K562 (cell line): ENCODE results near the gene NACC1. TPM values are rescaled to one million over a fixed set of nuclear protein-coding genes. Genes with fewer than 3 reads are reported as not detected.

Experiments
- ATAC-seq: fragments of 200-7000 bp; cut with Tn5 transposase; 3 replicates; pipeline ENCODE4 v1.9.1; 2020; ENCODE audit warnings: moderate library complexity
- BruUV-seq: library from RNA; stranded (reverse); fragments of 400-500 nt; replicated peaks from 2 replicates; lab custom pipeline; 2021; lab: Mats Ljungman, UMichigan
- CTCF ChIA-PET: fragments of 300-600 bp; formaldehyde crosslinking; extraction: SDS; loops from one replicate; lab custom pipeline; 2021; ENCODE audit warnings: low intra/inter-chr PET ratio; lab: Yijun Ruan, JAX
- POLR2A ChIA-PET: fragments of 300-600, 350-650 bp; sonication (Branson Sonifier 250); formaldehyde crosslinking; extraction: SDS; loops from one replicate; lab custom pipeline; 2021; ENCODE audit warnings: antibody characterized with exemption, inconsistent platforms; lab: Yijun Ruan, JAX
- DNase-seq, 4 experiments: peaks; one replicate each; pipeline versions ENCODE4 v3.0.0 to v3.0.0-alpha.2; 2011 to 2018; ENCODE audit warnings: low spot score in 3 of 4, mixed read lengths in 3 of 4; ENCODE audit errors: extremely low read depth in 1 of 4
- FAIRE-seq: peaks from 2 replicates; lab custom pipeline; 2011; peaks lifted over from hg19 to GRCh38; lab: Jason Lieb, UNC
- H2AFZ ChIP-seq: 2 replicates; pipeline ENCODE4 v1.6.0; 2011; ENCODE audit warnings: low read depth, low read length, control low read depth, inconsistent platforms
- H3K27ac ChIP-seq: fragments of 200-600 bp; 3 replicates; pipeline ENCODE4 v1.8.0; 2011; ENCODE audit warnings: low read depth, mild to moderate bottlenecking, control low read depth, inconsistent platforms, low read length, moderate library complexity, mixed read lengths; ENCODE audit errors: extremely low read depth
- H3K27me3 ChIP-seq, 2 experiments: fragments of 300-600 bp in 1 of 2; 2 replicates in 1 of 2; 3 replicates in 1 of 2; pipeline versions ENCODE4 v1.6.0 to v1.8.0; 2011; ENCODE audit warnings: inconsistent platforms in 2 of 2, low read length in 2 of 2, mild to moderate bottlenecking in 1 of 2, mixed read lengths in 1 of 2, moderate library complexity in 1 of 2; ENCODE audit not compliant: control insufficient read depth in 2 of 2, insufficient read depth in 2 of 2
- H3K36me3 ChIP-seq: fragments of 300-600 bp; 3 replicates; pipeline ENCODE4 v1.8.0; 2011; ENCODE audit warnings: mild to moderate bottlenecking, low read length, inconsistent platforms; ENCODE audit not compliant: control insufficient read depth, insufficient read depth
- H3K4me1 ChIP-seq, 2 experiments: fragments of 200-600 bp in 1 of 2; replicated peaks in 1 of 2; 2 replicates in 1 of 2; 3 replicates in 1 of 2; pipeline versions ENCODE4 v1.5.1 to v1.8.0; 2011; ENCODE audit warnings: inconsistent platforms in 2 of 2, low read length in 2 of 2, mild to moderate bottlenecking in 1 of 2, mixed read lengths in 1 of 2, moderate library complexity in 1 of 2; ENCODE audit not compliant: control insufficient read depth in 2 of 2, insufficient read depth in 2 of 2
- H3K4me2 ChIP-seq: 2 replicates; pipeline ENCODE4 v1.6.1; 2011; ENCODE audit warnings: low read length, control low read depth, inconsistent platforms, mixed read lengths; ENCODE audit not compliant: insufficient read depth
- H3K4me3 ChIP-seq: fragments of 200-600 bp; sonication (generic), shearing (Covaris generic); 2 replicates; pipeline ENCODE4 v1.5.1; 2016; ENCODE audit warnings: control low read depth, inconsistent platforms
- H3K79me2 ChIP-seq: fragments of 200-600 bp; 3 replicates; pipeline ENCODE4 v1.8.0; 2011; ENCODE audit warnings: low read length, inconsistent platforms; ENCODE audit not compliant: control insufficient read depth, insufficient read depth
- H3K9ac ChIP-seq, 2 experiments: 2 replicates each; pipeline versions ENCODE4 v1.6.0 to v1.6.1; 2011; ENCODE audit warnings: low read depth in 2 of 2, low read length in 2 of 2, control low read depth in 1 of 2, inconsistent platforms in 1 of 2, mild to moderate bottlenecking in 1 of 2, mixed read lengths in 1 of 2; ENCODE audit not compliant: insufficient read depth in 1 of 2
- H3K9me1 ChIP-seq: one replicate; pipeline ENCODE4 v1.6.0; 2011; ENCODE audit warnings: inconsistent platforms, mild to moderate bottlenecking, low read length, moderate library complexity; ENCODE audit not compliant: control insufficient read depth, insufficient read depth
- H3K9me3 ChIP-seq: replicated peaks from 2 replicates; pipeline ENCODE4 v1.5.1; 2011; ENCODE audit warnings: low read depth, low read length, inconsistent platforms; ENCODE audit not compliant: control insufficient read depth, insufficient read depth
- H4K20me1 ChIP-seq: replicated peaks from 2 replicates; pipeline ENCODE4 v1.6.1; 2011; ENCODE audit warnings: low read length, inconsistent platforms, mixed read lengths; ENCODE audit not compliant: control insufficient read depth, insufficient read depth
- MCM7 ChIP-seq, 2 experiments: fragments of 450-650 bp; IDR thresholded peaks; 2 replicates each; pipeline ENCODE4 v1.6.1; 2016 to 2018
- POLR2AphosphoS2 ChIP-seq: IDR thresholded peaks from 2 replicates; pipeline ENCODE4 v1.6.1; 2012; ENCODE audit warnings: low read length, improper control_type of control experiment
- WGBS: fragments of 100-300 bp; shearing (Covaris generic); methylation state at CpG from one replicate; pipeline ENCODE4 v1.1.6; 2016; ENCODE audit warnings: low coverage, mixed read lengths; ENCODE audit not compliant: insufficient coverage; ENCODE audit errors: missing lambda C conversion rate; 5-methylcytosine and 5-hydroxymethylcytosine counted together
- in situ Hi-C: fragments of 300-500 bp; cut with MboI; formaldehyde crosslinking; loops from 4 replicates; pipeline ENCODE4 v1.15.0; 2018; ENCODE audit warnings: inconsistent platforms, mixed read lengths
- intact Hi-C: fragments of 100-400 bp; cut with micrococcal nuclease; formaldehyde crosslinking; loops from 2 replicates; pipeline ENCODE4 v1.14.2; 2022
- polyA plus RNA-seq, 8 experiments: library from polyadenylated mRNA; depleted of rRNA in 4 of 8; stranded (reverse) in 5 of 8; unstranded in 3 of 8; fragments of >200 nt; fragmentation: Nextera tagmentation in 2 of 8; fragmentation: Illumina TruSeq in 1 of 8; extraction: Ambion mirVana in 2 of 8; extraction: Trizol in 1 of 8; gene quantifications; 2 replicates each; pipeline versions ENCODE4 v1.2.1 to v1.2.3, GENCODE V29; 2011 to 2014; ENCODE audit warnings: inconsistent platforms in 1 of 8, missing spikeins in 1 of 8
- total RNA-seq, 7 experiments: library from RNA; depleted of rRNA in 6 of 7; stranded (reverse); fragments of >200 nt in 6 of 7; fragmentation: Illumina TruSeq in 2 of 7; extraction: Trizol in 2 of 7; gene quantifications; 2 replicates each; pipeline versions ENCODE4 v1.2.1 to v1.2.3, GENCODE V29; 2011 to 2021; ENCODE audit warnings: low replicate concordance in 1 of 7
- TF ChIP-seq, protein P1 (sequence below): sonication (generic); formaldehyde crosslinking; IDR thresholded peaks from 2 replicates; pipeline ENCODE4 v1.9.0; 2022; ENCODE audit warnings: mild to moderate bottlenecking, missing genetic modification reagents
- TF ChIP-seq, protein P2 (sequence below), 2 experiments: fragments of 450-650 bp; conservative IDR thresholded peaks; 2 replicates each; pipeline ENCODE4 v1.6.1; 2017; ENCODE audit warnings: mild to moderate bottlenecking in 2 of 2, moderate library complexity in 2 of 2

NACC1 gene
- total and polyA plus RNA-seq, 9 of the 15 experiments (the other 6 are each of a cell fraction or from before 2014, with no cell fraction given): 0.04 to 96.6 (median 25.8) TPM

GRCh38 chr19:13083627-13084026 lies 34.4 kb upstream of the NACC1 start (continued):
- no peak for TF ChIP-seq MCM7 (IDR thresholded peaks at IDR 0.05)

- H3K9ac ChIP-seq: peak overlapping the region in 1 of 2 experiments; percentile 87; a peak in 1 of 4 replicates
- no TSS peak for BruUV-seq
- H3K9me3 ChIP-seq: no peaks in the 10 kb centered on the region
- intact Hi-C loops (no loop called here), in situ Hi-C loops (no loop called here)
- no peak overlapping the region for H3K27ac ChIP-seq
- H3K4me2 ChIP-seq: no peak overlapping the region
- H3K9me1 ChIP-seq: no peaks in the 10 kb centered on the region
- H3K27me3 ChIP-seq: no peaks in the 10 kb centered on the region
- ChIA-PET POLR2A (interaction anchor here (0.8 to 1.9 kb wide), 3 partner anchors 8 to 15 kb away, joined by 4 to 5 read pairs (median 4); no protein-coding TSS in a partner anchor), CTCF (no interaction called here)
- H3K4me3 ChIP-seq: no peak overlapping the region
- 16% methylated on average over 7 of the region's 7 CpGs for WGBS
- no peaks in the 10 kb centered on the region for H4K20me1 ChIP-seq
- H2AFZ ChIP-seq: no peak overlapping the region
- TF ChIP-seq, protein P1, sequence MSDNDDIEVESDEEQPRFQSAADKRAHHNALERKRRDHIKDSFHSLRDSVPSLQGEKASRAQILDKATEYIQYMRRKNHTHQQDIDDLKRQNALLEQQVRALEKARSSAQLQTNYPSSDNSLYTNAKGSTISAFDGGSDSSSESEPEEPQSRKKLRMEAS: peak; percentile 47; the same call in 1 of the 2 replicates
- TF ChIP-seq POLR2AphosphoS2: no peak
- TF ChIP-seq, protein P2, sequence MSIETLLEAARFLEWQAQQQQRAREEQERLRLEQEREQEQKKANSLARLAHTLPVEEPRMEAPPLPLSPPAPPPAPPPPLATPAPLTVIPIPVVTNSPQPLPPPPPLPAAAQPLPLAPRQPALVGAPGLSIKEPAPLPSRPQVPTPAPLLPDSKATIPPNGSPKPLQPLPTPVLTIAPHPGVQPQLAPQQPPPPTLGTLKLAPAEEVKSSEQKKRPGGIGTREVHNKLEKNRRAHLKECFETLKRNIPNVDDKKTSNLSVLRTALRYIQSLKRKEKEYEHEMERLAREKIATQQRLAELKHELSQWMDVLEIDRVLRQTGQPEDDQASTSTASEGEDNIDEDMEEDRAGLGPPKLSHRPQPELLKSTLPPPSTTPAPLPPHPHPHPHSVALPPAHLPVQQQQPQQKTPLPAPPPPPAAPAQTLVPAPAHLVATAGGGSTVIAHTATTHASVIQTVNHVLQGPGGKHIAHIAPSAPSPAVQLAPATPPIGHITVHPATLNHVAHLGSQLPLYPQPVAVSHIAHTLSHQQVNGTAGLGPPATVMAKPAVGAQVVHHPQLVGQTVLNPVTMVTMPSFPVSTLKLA (conservative IDR thresholded peaks at IDR 0.05): 0 out of 4 replicates have a peak, but pooled peaks of 1 of the 2 experiments have one; percentile 25
- peaks cover 0 to 44% of the 10 kb centered on the region in 2 experiments; a peak in 4 of 5 replicates for H3K4me1 ChIP-seq
- FAIRE-seq (no peak), ATAC-seq (no peak), DNase-seq (peak in 1 of 4 experiments; percentile 32)
- H3K36me3 ChIP-seq: peaks cover 16% of the 10 kb centered on the region; the same call in 1 of the 3 replicates
- no peaks in the 10 kb centered on the region for H3K79me2 ChIP-seq
These were observed 32.4 kb upstream of the NACC1 start for GRCh38 chr19:13085666-13086065.
